ENCODE data around the gene LRRC34.

Gene LRRC34

GRCh38 chr3:169813757-169814517 is 1.2 kb upstream of the LRRC34 start:
- peak; percentile 67 for DNase-seq

GRCh38 chr3:169813278-169813677 is 574 bp upstream of the LRRC34 start:
- no peak for DNase-seq

DNA sequence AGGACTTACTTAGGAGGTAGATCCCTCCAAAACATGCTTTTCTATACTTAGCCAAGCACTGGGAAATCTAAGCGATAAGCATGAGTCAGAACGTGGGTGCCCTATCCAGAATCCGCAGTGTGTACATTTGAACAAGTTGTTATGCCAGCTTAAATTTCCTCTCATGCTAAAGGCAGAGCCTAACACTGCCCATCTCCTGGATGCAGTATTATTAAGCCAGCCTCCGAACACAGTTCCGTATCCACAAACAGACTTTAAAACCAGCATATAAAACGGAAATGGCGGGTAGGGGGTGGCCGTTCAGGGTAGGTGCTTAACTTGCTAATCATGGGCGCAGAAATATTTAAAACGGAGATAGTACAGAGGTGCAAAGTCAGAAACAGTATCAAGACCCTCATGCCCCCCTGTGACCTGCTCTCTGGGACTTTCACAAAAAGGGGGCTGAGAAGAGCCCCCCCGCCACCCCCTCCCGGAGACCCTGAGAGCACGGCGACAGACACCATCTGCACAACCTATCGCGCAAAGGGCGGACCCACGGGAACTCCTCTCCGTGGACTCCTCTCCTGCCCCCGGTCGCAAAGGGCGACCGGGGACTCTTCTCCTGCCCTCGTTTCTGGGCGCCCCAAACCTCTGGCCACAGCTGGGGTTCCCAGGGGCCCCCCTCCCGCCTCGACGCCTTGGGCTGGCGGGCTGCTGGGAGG is 923 bp downstream of the LRRC34 start:
- DNase-seq, result peak; percentile 45

DNA sequence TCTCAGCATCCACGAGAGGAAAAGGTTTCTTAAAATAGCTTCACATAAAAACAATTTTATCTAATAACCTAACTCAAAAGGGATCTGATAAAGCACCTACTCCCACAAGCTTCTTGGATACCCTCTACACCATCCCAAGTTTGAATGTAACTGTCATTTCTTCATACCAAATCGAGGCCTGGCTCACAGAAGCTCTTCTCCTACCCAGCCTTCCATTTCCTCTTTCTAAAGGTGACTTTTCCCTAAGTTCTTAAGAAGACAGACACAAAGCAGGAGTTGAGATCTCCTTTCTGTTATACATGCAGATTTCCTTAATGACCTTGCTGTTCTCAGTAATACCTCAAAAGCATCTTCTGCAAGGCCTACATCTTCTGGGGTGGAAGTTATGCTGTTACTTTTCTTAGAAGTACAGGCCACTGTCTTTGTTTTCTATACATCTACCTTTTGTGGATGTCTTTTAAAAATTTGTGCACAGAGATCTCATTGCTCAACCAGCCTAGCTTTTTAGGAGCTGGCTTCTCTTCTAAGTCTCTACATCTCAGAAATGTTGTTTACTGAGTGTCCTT is 3.4 kb downstream of the LRRC34 start:
- no peak for DNase-seq

DNA sequence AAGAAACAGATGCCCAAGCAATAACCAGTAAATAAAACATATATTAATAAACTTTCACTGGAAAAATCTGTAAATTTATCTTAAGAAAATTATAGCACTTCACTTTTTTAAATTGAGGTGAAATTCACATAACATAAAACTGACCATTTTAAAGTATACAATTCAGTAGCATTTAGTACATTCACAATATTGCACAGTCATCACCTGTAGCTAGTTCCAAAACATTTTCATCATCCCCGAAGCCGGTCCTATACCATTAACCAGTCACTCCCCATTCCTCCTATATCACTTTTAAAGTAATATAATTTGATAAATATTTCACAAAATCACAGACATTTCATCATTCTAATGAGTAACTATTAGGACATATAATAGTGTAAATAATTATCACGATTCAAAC is 8.0 kb downstream of the LRRC34 start:
- no peak for DNase-seq

GRCh38 chr3:169792359-169792758 is 20.3 kb downstream of the LRRC34 start:
- DNase-seq, result no peak

DNA sequence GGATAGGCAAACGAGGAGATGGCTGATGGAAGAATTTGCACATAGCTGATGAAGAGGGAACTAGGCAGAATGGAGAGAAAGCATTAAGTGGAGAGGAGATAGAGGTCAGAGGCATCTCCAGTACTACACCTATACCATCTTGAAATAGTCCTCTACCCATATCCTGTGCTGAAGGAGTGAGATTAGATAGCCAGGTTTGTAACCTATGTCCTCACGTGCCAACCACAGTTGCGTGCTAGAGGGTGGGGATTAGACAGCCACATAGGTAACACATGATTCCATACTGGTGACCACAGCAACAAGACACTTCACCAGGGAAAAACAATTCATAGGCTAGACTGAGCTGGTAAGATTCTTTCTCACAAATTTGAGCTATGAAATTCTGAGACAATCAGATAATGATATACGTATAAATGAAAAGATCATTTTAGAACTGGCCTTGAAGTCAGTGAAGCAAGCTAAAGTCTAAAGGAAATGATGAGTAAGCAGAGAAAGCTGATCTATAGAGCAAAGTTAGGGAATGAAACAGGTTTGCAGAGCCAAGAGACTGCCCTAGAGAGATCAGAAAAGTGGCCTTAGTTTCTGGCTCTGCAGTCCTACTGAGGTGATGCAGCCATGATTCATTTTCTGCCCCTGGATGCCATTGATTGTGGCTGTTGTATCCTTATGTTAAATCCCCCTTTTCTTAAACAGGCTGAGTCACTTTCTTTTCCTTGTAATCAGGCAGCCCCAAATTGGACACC is 21.8 kb downstream of the LRRC34 start:
- no peak for DNase-seq

GRCh38 chr3:169790219-169790618 is 22.5 kb downstream of the LRRC34 start:
- DNase-seq, result no peak

DNA sequence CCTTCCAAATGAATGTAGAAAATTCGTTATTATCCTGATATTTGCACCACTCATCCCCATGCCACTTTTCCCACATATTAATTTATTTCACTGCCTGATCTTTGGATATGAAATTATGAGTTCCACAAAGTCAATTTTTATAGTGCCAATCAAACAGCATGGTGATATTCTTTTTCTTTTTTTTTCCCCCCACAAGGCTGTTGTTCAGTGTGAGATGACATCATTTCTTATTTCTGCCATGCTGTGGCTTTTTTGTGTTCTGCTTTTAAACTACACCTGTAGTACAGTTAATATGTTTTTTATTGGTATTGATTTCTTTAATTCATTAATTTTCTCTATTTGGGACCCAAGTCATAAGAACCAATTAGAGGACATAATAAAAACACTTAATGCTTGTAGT is 24.9 kb downstream of the LRRC34 start:
- DNase-seq, result no peak

DNA sequence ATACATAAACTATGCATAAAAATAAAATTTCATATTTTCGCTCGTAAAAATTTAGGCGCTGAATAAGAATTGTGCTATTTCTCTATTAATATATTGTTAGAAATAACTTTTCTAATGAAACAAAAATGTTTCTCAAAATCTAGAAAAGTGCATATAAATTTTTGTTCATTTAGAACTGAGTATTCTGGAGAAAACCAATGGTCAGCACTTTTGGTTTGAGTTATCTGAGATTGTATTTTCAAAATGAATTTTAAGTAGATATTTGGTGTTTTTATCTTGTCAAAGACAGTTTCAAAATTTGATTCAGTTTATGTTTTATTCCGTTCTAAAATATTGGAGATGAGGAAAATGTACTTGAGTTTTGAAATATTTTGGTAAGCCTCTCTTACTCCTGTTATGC is 25.6 kb downstream of the LRRC34 start:
- no peak for DNase-seq

DNA sequence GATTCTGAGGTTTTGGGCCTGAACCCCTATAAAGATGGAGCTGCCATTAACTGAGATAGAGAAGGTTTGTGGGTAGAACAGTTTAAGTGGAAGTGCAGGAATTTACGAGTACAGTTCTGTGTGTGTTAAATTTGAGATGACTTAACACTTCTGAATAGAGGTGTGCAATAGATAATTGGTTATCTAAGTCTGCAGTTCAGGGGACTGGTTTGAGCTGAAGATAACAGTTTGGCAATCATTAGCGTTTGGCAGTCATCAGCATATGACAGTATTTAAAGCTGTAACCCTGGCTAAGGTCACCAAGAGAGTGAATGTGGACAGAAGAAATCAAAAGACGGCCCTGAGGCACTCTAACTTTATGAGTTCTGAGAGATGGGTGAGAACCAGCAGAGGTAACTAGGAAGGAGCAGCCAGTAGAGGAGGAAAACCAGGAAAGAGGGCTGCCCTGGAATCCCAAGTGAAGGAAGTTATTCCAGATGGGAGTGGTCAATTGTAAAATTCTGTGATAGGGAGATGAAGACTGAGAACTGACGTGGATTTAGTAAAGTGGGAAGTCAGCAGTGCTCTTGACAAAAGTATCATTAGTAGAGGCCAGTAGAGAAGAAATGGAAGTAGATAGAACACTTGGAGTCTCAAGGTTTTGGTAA is 31.4 kb downstream of the LRRC34 start:
- no peak for DNase-seq

GRCh38 chr3:169780742-169781141 is 32.0 kb downstream of the LRRC34 start:
- DNase-seq, result no peak

GRCh38 chr3:169777822-169778221 is 34.9 kb downstream of the LRRC34 start:
- no peak for DNase-seq

GRCh38 chr3:169774186-169774585 is 38.5 kb downstream of the LRRC34 start:
- no peak for DNase-seq

GRCh38 chr3:169772897-169773816 is 39.5 kb downstream of the LRRC34 start, which contains the start of gene MYNN:
Gene MYNN (plus strand): TSS chr3:169773396. CDS start chr3:169774296, 900 bp downstream.
- DNase-seq, result peak; percentile 85

DNA sequence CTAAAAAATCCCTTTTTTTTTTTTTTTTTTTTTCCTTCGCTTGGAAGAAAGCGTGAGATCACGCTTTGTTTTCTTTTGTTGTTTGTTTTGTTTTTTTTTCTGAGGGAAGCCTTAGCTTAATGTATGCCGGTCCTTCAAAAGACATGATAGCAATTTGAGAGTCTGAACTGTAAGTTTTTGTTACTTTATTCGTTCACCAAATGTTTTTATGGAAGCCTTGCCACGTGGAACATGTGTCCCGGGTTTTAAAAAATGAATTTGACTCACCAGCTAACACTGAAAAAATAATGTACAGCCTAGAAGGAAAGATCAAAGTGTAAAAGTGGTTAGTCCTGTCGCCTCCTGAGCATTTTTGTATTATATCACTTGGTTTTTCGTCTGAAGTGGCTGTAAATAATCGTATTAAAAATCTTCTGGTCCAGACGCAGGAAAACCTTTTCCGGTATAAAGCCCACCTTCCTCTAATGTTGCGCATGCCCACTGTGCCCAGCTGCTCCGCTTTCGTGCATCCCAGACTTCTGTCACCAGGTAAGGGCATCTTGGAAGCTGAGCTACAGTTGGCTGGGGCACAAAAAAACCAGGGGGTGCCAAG is 40.3 kb downstream of the LRRC34 start:
- peak; percentile 55 for DNase-seq

DNA sequence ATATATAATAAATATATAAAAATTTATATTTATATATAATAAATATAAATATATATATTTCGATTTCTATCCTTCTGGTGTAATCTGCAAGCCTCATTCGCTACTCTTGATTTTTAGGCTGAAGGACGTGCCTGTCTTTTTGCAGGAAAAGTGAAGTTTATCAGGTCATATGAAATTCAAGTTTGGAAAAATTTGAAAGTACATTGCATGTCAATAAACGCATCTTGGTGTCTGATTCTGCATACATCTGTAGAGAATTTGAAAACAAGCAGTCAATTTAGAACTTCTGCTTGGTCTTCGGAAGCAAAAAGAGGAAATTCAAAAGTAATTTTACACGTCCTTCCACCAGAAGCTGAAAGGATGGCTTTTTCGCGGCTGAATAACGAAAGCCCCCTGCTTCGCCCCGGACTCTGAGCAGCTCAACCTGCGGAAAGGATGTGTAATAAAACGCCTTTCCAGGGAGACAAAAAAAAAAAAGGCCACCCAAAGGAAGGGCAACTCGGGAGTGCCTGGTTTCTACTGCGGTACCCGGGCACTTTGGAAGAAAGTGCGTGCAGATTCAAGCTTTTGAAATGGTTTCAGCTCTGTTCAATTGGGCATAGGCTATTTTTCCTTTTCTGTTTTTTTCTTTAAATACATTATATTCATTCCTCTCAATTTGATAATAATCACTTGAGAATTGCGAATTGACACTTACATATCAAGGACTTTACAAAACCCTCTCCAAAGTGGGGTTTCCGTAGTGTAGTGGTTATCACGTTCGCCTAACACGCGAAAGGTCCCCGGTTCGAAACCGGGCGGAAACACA is 41.0 kb downstream of the LRRC34 start:
- DNase-seq, result peak; percentile 55

DNA sequence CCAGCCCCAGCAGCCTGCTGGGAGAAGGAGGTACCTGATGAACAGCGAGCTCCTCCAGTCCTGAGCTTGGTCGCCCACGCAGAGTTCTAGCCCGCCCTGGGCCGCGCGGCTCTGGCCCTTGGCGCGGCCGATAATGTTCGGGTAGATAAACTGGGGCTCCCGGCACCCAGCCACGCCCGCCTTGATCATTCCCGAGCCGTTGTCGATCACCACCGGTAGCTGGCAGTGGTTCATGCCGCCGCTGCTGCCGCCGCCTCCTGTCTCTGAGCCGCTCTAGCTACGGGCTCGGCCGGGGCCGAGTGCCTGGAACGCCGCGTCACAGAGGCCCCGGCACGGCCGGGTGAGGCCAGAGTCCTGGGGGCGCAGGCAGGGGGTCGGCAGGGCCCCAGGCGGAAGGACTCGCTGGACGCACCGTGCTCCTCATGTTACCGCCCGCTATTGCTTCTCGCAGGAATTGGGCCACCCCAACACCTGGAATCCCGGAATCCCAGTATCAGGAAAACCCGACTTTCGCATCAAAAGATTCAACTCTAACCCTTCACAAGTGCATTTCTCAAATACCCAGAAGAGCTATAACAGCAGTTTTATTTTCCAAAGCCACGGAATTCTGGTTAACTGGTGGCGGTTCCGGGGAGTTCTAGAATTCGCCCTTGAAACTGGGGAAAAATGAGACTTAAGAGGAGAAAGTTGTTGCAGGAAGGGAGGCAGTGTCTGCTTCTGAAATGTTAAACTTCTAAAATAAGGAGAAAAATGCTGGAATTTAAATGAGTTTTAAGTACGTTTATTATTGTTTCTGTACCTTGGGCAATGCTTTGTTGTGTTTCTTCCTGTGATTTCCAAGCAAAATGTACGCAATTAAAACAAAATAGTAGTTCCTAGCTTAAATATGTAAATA is 43.2 kb downstream of the LRRC34 start, which contains the start of gene ACTRT3:
Gene ACTRT3, minus strand, starts transcription at position 275 of the 895 bp plus-strand sequence. Its CDS starts 41 bp downstream, at position 234.
- peak; percentile 59 for DNase-seq
